ENCODE measurements around the gene CRYBB1. TPM values are rescaled to one million over a fixed set of nuclear protein-coding genes. Genes with fewer than 3 reads are reported as not detected.
A peak's percentile ranks its signal among the peaks of the same experiment; 100 is the strongest.
"Not testable (repeated sequence)": the region's sequence is repeated elsewhere in the genome, so short reads cannot be mapped to it uniquely, and the experiment has no call there.

CRYBB1 gene
- total RNA-seq, 2 donors from 2014 or later: not detected

DNA sequence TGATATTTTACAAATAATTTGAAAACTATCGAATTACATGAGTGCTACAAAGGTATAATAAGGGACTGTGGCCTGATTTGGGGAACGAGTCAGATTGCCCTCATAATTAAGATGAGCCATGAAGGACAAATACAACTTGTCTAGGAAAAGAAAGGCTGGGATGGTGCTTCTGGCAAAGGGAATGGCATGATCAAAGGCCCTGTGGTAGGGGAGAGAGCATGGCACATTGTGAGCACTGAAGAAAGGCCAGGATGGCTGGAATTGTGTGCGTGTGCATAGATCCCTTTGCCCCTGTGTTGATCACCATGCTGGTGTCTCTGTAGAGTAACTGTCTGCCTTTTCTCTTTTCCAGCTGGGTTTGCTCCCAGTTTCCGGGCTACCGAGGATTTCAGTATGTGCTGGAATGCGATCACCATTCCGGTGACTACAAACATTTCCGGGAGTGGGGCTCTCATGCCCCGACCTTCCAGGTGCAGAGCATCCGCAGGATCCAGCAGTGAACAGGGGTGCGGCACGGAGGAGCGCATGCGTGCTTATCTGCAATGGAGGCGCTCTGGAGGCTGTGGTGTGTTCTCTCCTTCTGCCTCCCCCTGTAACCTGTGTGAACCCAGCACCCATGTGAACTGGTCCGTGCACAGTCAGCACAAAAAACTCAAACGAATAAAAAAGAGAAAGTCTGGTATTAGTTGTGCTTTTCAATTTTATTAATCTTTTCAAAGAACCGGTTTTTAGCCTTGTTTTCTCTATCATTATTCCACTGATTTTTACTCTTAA is 12.3 kb upstream of the CRYBB1 start:
- ATAC-seq (replicated peaks in 1 of 2): no peak
- Mint-ChIP-seq H3K4me3 (no peak overlapping the region), H3K27ac (no peak overlapping the region), H3K9me3 (no peaks in the 10 kb centered on the region), H3K4me1 (ENCODE audit: low read depth) (peaks cover 6% of the 10 kb centered on the region), H3K36me3 (ENCODE audit: insufficient read depth in 2 of 2) (no peaks in the 10 kb centered on the region), H3K27me3 (ENCODE audit: low read depth) (no peaks in the 10 kb centered on the region)
- DNase-seq: no peak

DNA sequence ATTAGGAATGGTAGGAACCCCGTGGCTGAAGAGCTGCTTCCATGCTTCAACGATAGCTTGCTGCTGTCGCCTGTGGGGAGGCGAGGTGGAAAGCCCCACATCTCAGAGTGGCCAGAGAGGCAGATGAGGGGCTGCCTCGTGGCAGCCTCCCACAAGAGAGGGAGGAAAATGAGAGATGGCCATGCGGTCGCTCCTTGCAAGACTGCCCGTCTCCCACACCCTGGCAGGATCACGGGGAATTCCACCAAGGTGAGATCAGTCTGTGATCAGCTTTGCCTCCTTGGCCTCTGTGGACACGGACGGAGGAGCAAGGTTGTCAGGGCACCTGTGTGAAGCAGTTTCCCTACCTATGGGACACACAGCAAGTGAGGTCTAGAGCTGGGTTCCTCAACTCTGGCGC is 7.0 kb upstream of the CRYBB1 start:
- no peak for DNase-seq
- Mint-ChIP-seq H3K36me3 (ENCODE audit: insufficient read depth in 2 of 2) (no peaks in the 10 kb centered on the region), H3K4me1 (ENCODE audit: low read depth) (peaks cover 6% of the 10 kb centered on the region), H3K4me3 (no peak overlapping the region), H3K27me3 (ENCODE audit: low read depth) (no peaks in the 10 kb centered on the region), H3K27ac (no peak overlapping the region), H3K9me3 (peaks cover 2 to 4% of the 10 kb centered on the region in 2 donors)
- no peak for ATAC-seq (replicated peaks in 1 of 2)

DNA sequence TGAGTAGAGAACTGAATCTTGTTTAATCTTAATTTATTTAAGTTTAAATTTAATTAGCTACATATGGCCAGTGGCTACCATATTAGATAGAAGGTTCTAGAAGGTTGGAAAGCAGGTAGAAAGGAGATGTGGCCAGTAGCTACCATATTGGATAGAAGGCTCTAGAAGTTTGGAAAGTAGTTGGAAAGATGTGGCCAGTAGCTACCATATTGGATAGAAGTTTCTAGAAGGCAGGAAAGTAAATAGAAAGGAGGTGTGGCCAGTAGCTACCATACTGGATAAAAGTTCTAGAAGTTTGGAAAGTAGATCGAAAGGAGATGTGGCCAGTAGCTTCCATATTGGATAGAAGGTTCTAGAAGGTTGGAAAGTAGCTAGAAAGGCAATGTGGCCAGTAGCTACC is 6.2 kb upstream of the CRYBB1 start:
- Mint-ChIP-seq H3K27ac (no peak overlapping the region), H3K4me1 (ENCODE audit: low read depth) (peaks cover 6% of the 10 kb centered on the region), H3K4me3 (no peak overlapping the region), H3K27me3 (ENCODE audit: low read depth) (no peaks in the 10 kb centered on the region), H3K9me3 (peaks cover 2 to 4% of the 10 kb centered on the region in 2 donors), H3K36me3 (ENCODE audit: insufficient read depth in 2 of 2) (no peaks in the 10 kb centered on the region)
- DNase-seq (no peak), ATAC-seq (replicated peaks in 1 of 2) (no peak)

DNA sequence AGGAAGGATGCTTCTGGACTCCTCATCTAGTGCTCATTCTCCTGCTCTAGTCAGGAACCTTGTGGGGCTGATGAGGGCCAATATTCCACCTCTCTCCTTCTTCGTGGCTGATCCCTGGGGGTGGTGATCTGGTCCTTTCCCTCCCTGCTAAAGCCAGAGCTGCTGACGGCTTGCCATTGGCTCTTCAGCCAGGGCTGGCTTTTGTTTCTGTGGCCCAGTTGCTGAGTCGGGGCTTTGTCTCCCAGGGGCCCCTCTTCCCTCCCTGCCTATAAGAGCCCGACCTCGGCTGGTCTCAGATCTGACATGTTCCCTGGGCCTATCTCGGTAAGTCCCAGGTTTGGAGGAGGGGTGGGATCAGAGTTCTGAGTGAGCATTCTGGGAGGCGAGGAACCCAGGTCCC is 3.8 kb upstream of the CRYBB1 start, which contains the start of gene CRYBA4:
TSS of gene CRYBA4 (plus strand) at position 301 of the 400 bp plus-strand sequence. CDS start 634 bp downstream, outside the sequence.
- ATAC-seq (replicated peaks in 1 of 2) (no peak), DNase-seq (no peak)
- H3K9me3 Mint-ChIP-seq: peaks cover 2 to 4% of the 10 kb centered on the region in 2 donors
- no peak within 1 kb of the TSS for H3K27ac Mint-ChIP-seq
- no peak within 1 kb of the TSS for H3K4me3 Mint-ChIP-seq
- no peaks in the 10 kb centered on the region for H3K36me3 Mint-ChIP-seq (ENCODE audit: insufficient read depth in 2 of 2)
- no peaks in the 10 kb centered on the region for H3K27me3 Mint-ChIP-seq (ENCODE audit: low read depth)
- H3K4me1 Mint-ChIP-seq (ENCODE audit: low read depth): no peaks in the 10 kb centered on the region

DNA sequence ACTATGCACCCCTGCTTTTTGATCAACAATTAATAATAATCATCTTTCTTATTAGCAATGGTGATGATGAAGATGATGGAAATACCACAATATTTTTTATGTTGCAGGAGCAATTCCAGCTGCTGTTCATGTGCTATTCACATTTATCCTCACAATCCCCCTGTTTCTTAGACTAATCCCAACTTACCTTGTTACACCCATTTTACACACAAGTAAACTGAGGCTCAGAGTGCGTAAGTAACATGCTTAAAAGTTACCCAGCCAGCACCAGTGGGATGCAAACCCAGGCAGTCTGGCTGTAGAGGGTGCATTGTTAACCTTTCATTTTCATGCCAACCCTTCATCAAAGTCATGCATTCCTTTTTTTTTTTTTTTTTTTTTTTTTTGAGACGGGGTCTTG is 2.4 kb upstream of the CRYBB1 start:
- no peak for DNase-seq
- no peaks in the 10 kb centered on the region for H3K36me3 Mint-ChIP-seq (ENCODE audit: insufficient read depth in 2 of 2)
- no peak for ATAC-seq (replicated peaks in 1 of 2)
- no peak overlapping the region for H3K4me3 Mint-ChIP-seq
- no peaks in the 10 kb centered on the region for H3K4me1 Mint-ChIP-seq (ENCODE audit: low read depth)
- H3K27me3 Mint-ChIP-seq (ENCODE audit: low read depth): no peaks in the 10 kb centered on the region
- H3K9me3 Mint-ChIP-seq: peaks cover 2 to 4% of the 10 kb centered on the region in 2 donors
- H3K27ac Mint-ChIP-seq: no peak overlapping the region

- H3K9me3 Mint-ChIP-seq: peaks cover 2 to 4% of the 10 kb centered on the region in 2 donors
- peaks cover under 1% of the 10 kb centered on the region for H3K27me3 Mint-ChIP-seq (ENCODE audit: low read depth)
- no peak overlapping the region for H3K27ac Mint-ChIP-seq
- ATAC-seq (replicated peaks in 1 of 2): no peak
- no peaks in the 10 kb centered on the region for H3K4me1 Mint-ChIP-seq (ENCODE audit: low read depth)
- no peak overlapping the region for H3K4me3 Mint-ChIP-seq
- no peaks in the 10 kb centered on the region for H3K36me3 Mint-ChIP-seq (ENCODE audit: insufficient read depth in 2 of 2)
- no peak for DNase-seq
Measured at GRCh38 chr22:26619510-26619909, 1.7 kb upstream of the CRYBB1 start.

DNA sequence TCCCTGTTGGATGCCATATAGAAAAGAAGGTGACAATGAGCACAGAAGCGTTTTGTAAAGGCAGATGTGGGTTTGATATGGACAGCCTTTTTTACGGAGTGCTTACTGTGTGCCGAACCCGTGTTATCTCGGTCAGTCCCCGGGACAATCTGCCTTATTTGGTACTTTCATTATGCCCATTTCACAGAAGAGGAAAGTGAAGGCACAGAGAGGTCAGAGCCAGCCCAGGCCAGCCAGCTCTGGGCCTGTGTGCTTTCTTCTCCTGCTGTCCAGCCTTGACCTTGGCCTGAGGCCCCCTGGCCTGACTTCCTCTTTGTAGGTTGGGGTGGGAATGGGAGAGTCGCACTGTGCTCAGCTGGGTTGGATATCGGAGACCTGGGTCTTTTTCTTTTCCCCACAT is 628 bp upstream of the CRYBB1 start:
- no peak for DNase-seq
- H3K27me3 Mint-ChIP-seq (ENCODE audit: low read depth): peaks cover 6% of the 10 kb centered on the region
- H3K4me3 Mint-ChIP-seq: no peak overlapping the region
- no peaks in the 10 kb centered on the region for H3K9me3 Mint-ChIP-seq
- no peaks in the 10 kb centered on the region for H3K4me1 Mint-ChIP-seq (ENCODE audit: low read depth)
- H3K36me3 Mint-ChIP-seq (ENCODE audit: insufficient read depth in 2 of 2): no peaks in the 10 kb centered on the region
- ATAC-seq (replicated peaks in 1 of 2): no peak
- no peak overlapping the region for H3K27ac Mint-ChIP-seq

DNA sequence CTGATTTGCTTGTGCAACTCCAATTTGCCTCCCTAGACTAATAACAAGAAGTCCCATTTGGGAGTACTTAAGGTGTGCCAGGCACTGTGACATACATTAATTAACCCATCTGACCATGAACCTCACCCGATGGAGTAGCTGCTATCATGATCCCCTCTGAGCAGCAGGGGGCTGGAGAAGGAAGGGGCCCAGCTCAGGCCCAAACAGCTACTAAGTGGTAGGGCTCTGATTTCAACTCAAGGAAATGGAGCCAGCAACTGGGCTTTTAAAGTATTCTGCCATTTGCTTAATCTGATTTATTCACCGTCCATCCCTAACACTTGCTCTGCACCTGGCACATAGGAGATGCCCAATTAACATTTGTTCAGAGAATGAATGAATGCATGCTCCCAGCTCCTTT is 1.2 kb downstream of the CRYBB1 start:
- Mint-ChIP-seq H3K4me3 (no peak overlapping the region), H3K27me3 (ENCODE audit: low read depth) (peaks cover 14% of the 10 kb centered on the region), H3K27ac (no peak overlapping the region), H3K4me1 (ENCODE audit: low read depth) (no peaks in the 10 kb centered on the region), H3K9me3 (no peaks in the 10 kb centered on the region), H3K36me3 (ENCODE audit: insufficient read depth in 2 of 2) (no peaks in the 10 kb centered on the region)
- DNase-seq (no peak), ATAC-seq (replicated peaks in 1 of 2) (no peak)

DNA sequence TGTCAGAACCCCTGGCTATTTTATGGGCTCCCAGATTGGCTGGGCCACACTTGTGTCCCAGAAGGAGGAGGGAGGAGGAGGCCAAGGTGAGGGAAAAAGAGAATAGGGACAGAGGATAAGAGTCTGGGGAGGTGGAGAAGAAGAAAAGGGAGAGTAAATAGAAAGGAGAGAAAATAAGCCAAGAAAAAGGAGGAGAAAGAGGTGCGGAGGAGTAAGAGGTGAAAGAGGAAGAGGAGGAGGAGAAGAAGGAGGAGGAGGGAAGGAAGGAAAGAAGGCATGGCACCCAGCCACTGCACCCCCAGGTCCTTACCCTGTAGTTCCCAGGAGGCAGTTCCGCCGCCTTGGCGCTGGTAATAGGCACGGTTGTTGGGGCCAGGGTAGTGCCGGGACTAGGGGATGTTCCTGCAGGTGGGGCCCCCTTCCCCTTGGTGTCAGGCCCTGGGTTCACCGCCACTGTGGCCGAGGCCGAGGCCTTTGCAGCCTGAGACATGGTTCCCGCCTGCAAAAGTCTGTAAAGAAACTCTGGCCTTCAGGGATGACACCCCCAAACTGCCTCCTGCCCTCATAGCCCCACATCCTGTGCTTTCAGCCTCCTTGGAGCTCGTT is 1.9 kb downstream of the CRYBB1 start:
- Mint-ChIP-seq H3K36me3 (ENCODE audit: insufficient read depth in 2 of 2) (no peaks in the 10 kb centered on the region), H3K27me3 (ENCODE audit: low read depth) (peaks cover 14% of the 10 kb centered on the region), H3K27ac (no peak overlapping the region), H3K4me1 (ENCODE audit: low read depth) (no peaks in the 10 kb centered on the region), H3K4me3 (no peak overlapping the region), H3K9me3 (no peaks in the 10 kb centered on the region)
- ATAC-seq (replicated peaks in 1 of 2) (no peak), DNase-seq (no peak)

DNA sequence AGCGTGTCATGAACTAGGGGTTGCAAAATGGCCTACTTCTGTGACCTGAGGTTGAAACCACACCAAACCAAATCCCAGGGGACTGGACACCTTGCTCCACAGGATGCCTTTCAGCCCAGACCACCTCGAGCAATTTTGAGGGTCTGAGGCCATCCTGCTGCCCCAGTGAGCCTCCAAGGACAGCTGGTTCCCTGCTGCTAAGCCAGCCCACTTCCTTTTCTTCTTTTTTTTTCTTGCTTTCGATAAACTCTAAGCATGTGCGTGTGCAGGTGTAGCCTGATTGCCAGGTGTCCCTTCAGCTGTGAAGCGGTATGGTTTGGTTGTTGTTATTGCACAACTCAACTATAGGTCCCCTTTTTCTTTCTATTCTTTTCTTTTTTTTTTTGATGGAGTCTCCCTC is 2.7 kb downstream of the CRYBB1 start:
- no peak for ATAC-seq (replicated peaks in 1 of 2)
- peaks cover 14% of the 10 kb centered on the region for H3K27me3 Mint-ChIP-seq (ENCODE audit: low read depth)
- H3K36me3 Mint-ChIP-seq (ENCODE audit: insufficient read depth in 2 of 2): no peaks in the 10 kb centered on the region
- H3K4me3 Mint-ChIP-seq: no peak overlapping the region
- no peak for DNase-seq
- H3K4me1 Mint-ChIP-seq (ENCODE audit: low read depth): peaks cover 7% of the 10 kb centered on the region
- H3K27ac Mint-ChIP-seq: no peak overlapping the region
- H3K9me3 Mint-ChIP-seq: no peaks in the 10 kb centered on the region

GRCh38 chr22:26614322-26614721 is 3.5 kb downstream of the CRYBB1 start:
- no peaks in the 10 kb centered on the region for H3K36me3 Mint-ChIP-seq (ENCODE audit: insufficient read depth in 2 of 2)
- H3K4me1 Mint-ChIP-seq (ENCODE audit: low read depth): peaks cover 10% of the 10 kb centered on the region
- no peak for DNase-seq
- peaks cover 14% of the 10 kb centered on the region for H3K27me3 Mint-ChIP-seq (ENCODE audit: low read depth)
- H3K4me3 Mint-ChIP-seq: no peak overlapping the region
- no peak overlapping the region for H3K27ac Mint-ChIP-seq
- H3K9me3 Mint-ChIP-seq: no peaks in the 10 kb centered on the region
- no peak for ATAC-seq (replicated peaks in 1 of 2)

- not testable (repeated sequence) for ATAC-seq (replicated peaks in 1 of 2); H3K27ac Mint-ChIP-seq; H3K4me3 Mint-ChIP-seq
Measured at GRCh38 chr22:26613753-26614152, 4.1 kb downstream of the CRYBB1 start.

GRCh38 chr22:26612652-26613051 is 5.2 kb downstream of the CRYBB1 start:
- no peak for ATAC-seq (replicated peaks in 1 of 2)
- no peak for DNase-seq
- Mint-ChIP-seq H3K4me3 (no peak overlapping the region), H3K27me3 (ENCODE audit: low read depth) (peaks cover 14% of the 10 kb centered on the region), H3K4me1 (ENCODE audit: low read depth) (peaks cover 10% of the 10 kb centered on the region), H3K9me3 (no peaks in the 10 kb centered on the region), H3K27ac (no peak overlapping the region), H3K36me3 (ENCODE audit: insufficient read depth in 2 of 2) (no peaks in the 10 kb centered on the region)

More at GRCh38 chr22:26613753-26614152, 4.1 kb downstream of the CRYBB1 start:
- H3K36me3 Mint-ChIP-seq (ENCODE audit: insufficient read depth in 2 of 2); H3K9me3 Mint-ChIP-seq; H3K4me1 Mint-ChIP-seq (ENCODE audit: low read depth); DNase-seq: not testable (repeated sequence)
- peaks cover 14% of the 10 kb centered on the region for H3K27me3 Mint-ChIP-seq (ENCODE audit: low read depth)

- ATAC-seq (replicated peaks in 1 of 2) (peak; percentile 38 to 44), DNase-seq (no peak)
- H3K4me3 Mint-ChIP-seq: no peak overlapping the region
- H3K27ac Mint-ChIP-seq: no peak overlapping the region
- no peaks in the 10 kb centered on the region for H3K9me3 Mint-ChIP-seq
- no peaks in the 10 kb centered on the region for H3K36me3 Mint-ChIP-seq (ENCODE audit: insufficient read depth in 2 of 2)
- peaks cover 10% of the 10 kb centered on the region for H3K4me1 Mint-ChIP-seq (ENCODE audit: low read depth)
- H3K27me3 Mint-ChIP-seq (ENCODE audit: low read depth): peaks cover 14% of the 10 kb centered on the region
Measured at GRCh38 chr22:26610996-26611395, 6.8 kb downstream of the CRYBB1 start.

Measured in activated T-cell treated with anti-CD3 and anti-CD28 coated beads, Interleukin-2, amount 50 U/mL, for 72 hours (primary cell).